SK-N-SH treated with all-trans-retinoic acid at 6 μM for 48 hours (cell line): Measurements from ENCODE around the gene HUS1.

Experiments used
- ATAC-seq: fragments of 200-7000 bp; cut with Tn5 transposase; 3 replicates; pipeline ENCODE4 v1.9.1; 2020; ENCODE audit warnings: mild to moderate bottlenecking, moderate library complexity
- ARNTL ChIP-seq: fragments of 450-650 bp; formaldehyde crosslinking; IDR thresholded peaks from 2 replicates; pipeline ENCODE4 v1.5.0; 2020; ENCODE audit warnings: low read depth, mild to moderate bottlenecking, moderate library complexity, borderline replicate concordance
- BACH2 ChIP-seq: fragments of 250-450 bp; sonication (Bioruptor Pico); IDR thresholded peaks from 2 replicates; pipeline ENCODE4 v1.9.0; 2021; ENCODE audit warnings: mild to moderate bottlenecking, borderline replicate concordance
- CREB5 ChIP-seq: fragments of 250-450 bp; sonication (Bioruptor Pico); IDR thresholded peaks from 2 replicates; pipeline ENCODE4 v1.5.1; 2020; ENCODE audit warnings: low read depth, mild to moderate bottlenecking, moderate library complexity
- CSDC2 ChIP-seq: fragments of 250-450 bp; sonication (Bioruptor Pico); IDR thresholded peaks from 2 replicates; pipeline ENCODE4 v1.5.0; 2020; ENCODE audit warnings: mild to moderate bottlenecking, moderate library complexity
- ESRRG ChIP-seq: fragments of 250-450 bp; sonication (Bioruptor Pico); IDR thresholded peaks from 2 replicates; pipeline ENCODE4 v1.6.1; 2021; ENCODE audit warnings: mild to moderate bottlenecking
- ISL1 ChIP-seq: fragments of 250-450 bp; sonication (Bioruptor Pico); IDR thresholded peaks from 2 replicates; pipeline ENCODE4 v2.1.2; 2022; ENCODE audit warnings: mild to moderate bottlenecking, moderate library complexity
- OSR1 ChIP-seq: fragments of 250-450 bp; sonication (Bioruptor Pico); IDR thresholded peaks from 2 replicates; pipeline ENCODE4 v1.8.0; 2022; ENCODE audit warnings: moderate library complexity, mild to moderate bottlenecking, inconsistent platforms
- POU6F1 ChIP-seq: fragments of 250-450 bp; sonication (Bioruptor Pico); IDR thresholded peaks from 2 replicates; pipeline ENCODE4 v1.8.0; 2021; ENCODE audit warnings: low read depth, mild to moderate bottlenecking, moderate library complexity, borderline replicate concordance
- PPARA ChIP-seq: fragments of 250-450 bp; sonication (Bioruptor Pico); IDR thresholded peaks from 2 replicates; pipeline ENCODE4 v1.5.0; 2020; ENCODE audit warnings: mild to moderate bottlenecking, borderline replicate concordance
- RARB ChIP-seq: fragments of 250-450 bp; sonication (Bioruptor Pico); IDR thresholded peaks from 2 replicates; pipeline ENCODE4 v1.8.0; 2021; ENCODE audit warnings: mild to moderate bottlenecking, moderate library complexity
- SNAI2 ChIP-seq: fragments of 250-450 bp; sonication (Bioruptor Pico); IDR thresholded peaks from 2 replicates; pipeline ENCODE4 v1.5.0; 2020; ENCODE audit warnings: mild to moderate bottlenecking, moderate library complexity
- TCF4 ChIP-seq: fragments of 250-450 bp; sonication (Bioruptor Pico); IDR thresholded peaks from 2 replicates; pipeline ENCODE4 v1.8.0; 2021; ENCODE audit warnings: mild to moderate bottlenecking, moderate library complexity, borderline replicate concordance
- TSHZ2 ChIP-seq: fragments of 250-450 bp; sonication (Bioruptor Pico); IDR thresholded peaks from 2 replicates; pipeline ENCODE4 v1.5.0; 2020; ENCODE audit warnings: mild to moderate bottlenecking, moderate library complexity
- ZC3H10 ChIP-seq: fragments of 250-450 bp; sonication (Bioruptor Pico); IDR thresholded peaks from 2 replicates; pipeline ENCODE4 v1.5.1; 2021; ENCODE audit warnings: mild to moderate bottlenecking, moderate library complexity
- ZFP3 ChIP-seq: fragments of 250-450 bp; sonication (Bioruptor Pico); IDR thresholded peaks from 2 replicates; pipeline ENCODE4 v1.5.0; 2020; ENCODE audit warnings: mild to moderate bottlenecking, moderate library complexity
- ZFP30 ChIP-seq: fragments of 450-650 bp; formaldehyde crosslinking; IDR thresholded peaks from 2 replicates; pipeline ENCODE4 v1.5.0; 2022; ENCODE audit warnings: mild to moderate bottlenecking, moderate library complexity
- ZNF565 ChIP-seq: fragments of 450-650 bp; formaldehyde crosslinking; conservative IDR thresholded peaks from 2 replicates; pipeline ENCODE4 v1.5.0; 2020; ENCODE audit warnings: low read depth, mild to moderate bottlenecking, moderate library complexity
- ZNF70 ChIP-seq: fragments of 450-650 bp; formaldehyde crosslinking; IDR thresholded peaks from 2 replicates; pipeline ENCODE4 v1.5.0; 2020; ENCODE audit warnings: mild to moderate bottlenecking, moderate library complexity
- ZNF8 ChIP-seq: fragments of 450-650 bp; formaldehyde crosslinking; IDR thresholded peaks from 2 replicates; pipeline ENCODE4 v1.5.0; 2020; ENCODE audit warnings: mild to moderate bottlenecking, moderate library complexity
- TF ChIP-seq, protein P1 (sequence below): fragments of 250-450 bp; sonication (Bioruptor Pico); IDR thresholded peaks from 2 replicates; pipeline ENCODE4 v1.5.1; 2021; ENCODE audit warnings: mild to moderate bottlenecking, moderate library complexity
- TF ChIP-seq, protein P2 (sequence below): fragments of 250-450 bp; sonication (Bioruptor Pico); IDR thresholded peaks from 2 replicates; pipeline ENCODE4 v1.8.0; 2020; ENCODE audit warnings: mild to moderate bottlenecking, moderate library complexity, borderline replicate concordance

HUS1 gene

GRCh38 chr7:47999413-47999812 lies 20.0 kb upstream of the HUS1 start:
- no peak for ATAC-seq
- TF ChIP-seq CSDC2 (CRISPR knock-in tag) (no peak), ZNF565 (no peak), PPARA (CRISPR knock-in tag) (no peak), ISL1 (CRISPR knock-in tag) (no peak), ZFP30 (no peak), ZNF8 (CRISPR knock-in tag) (no peak), RARB (CRISPR knock-in tag) (no peak), ARNTL (no peak), ESRRG (no peak), POU6F1 (CRISPR knock-in tag) (no peak)

DNA sequence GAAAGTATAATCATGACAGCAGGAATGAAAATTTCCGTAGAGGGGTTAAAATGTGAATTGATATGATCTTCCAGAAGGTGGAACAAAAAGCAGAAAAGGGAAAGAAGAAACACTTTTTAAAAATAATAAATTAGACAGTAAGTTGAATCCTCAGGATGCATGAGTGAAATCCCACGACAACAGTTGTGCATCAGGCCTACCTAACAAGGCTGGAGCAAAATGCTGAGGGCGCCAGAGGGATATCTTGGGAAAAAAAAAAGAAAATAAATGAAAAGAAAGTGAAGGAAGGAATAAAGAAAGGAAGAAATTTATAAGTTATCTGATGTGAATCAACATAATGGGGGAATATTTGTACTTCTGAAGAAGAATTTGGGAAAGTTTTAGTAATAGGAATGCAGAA lies 13.0 kb upstream of the HUS1 start:
- ATAC-seq = no peak; the same call in 2 of the 3 replicates
- no peak for TF ChIP-seq ZNF70 (CRISPR knock-in tag)
- no peak for TF ChIP-seq ZC3H10
- TF ChIP-seq TCF4 (CRISPR knock-in tag) = no peak
- TF ChIP-seq, all 23 proteins: peak for 0

- ATAC-seq = peak; percentile 93
- no peak for TF ChIP-seq ZNF8 (CRISPR knock-in tag)
- no peak for TF ChIP-seq SNAI2 (CRISPR knock-in tag)
- TF ChIP-seq, protein P1, sequence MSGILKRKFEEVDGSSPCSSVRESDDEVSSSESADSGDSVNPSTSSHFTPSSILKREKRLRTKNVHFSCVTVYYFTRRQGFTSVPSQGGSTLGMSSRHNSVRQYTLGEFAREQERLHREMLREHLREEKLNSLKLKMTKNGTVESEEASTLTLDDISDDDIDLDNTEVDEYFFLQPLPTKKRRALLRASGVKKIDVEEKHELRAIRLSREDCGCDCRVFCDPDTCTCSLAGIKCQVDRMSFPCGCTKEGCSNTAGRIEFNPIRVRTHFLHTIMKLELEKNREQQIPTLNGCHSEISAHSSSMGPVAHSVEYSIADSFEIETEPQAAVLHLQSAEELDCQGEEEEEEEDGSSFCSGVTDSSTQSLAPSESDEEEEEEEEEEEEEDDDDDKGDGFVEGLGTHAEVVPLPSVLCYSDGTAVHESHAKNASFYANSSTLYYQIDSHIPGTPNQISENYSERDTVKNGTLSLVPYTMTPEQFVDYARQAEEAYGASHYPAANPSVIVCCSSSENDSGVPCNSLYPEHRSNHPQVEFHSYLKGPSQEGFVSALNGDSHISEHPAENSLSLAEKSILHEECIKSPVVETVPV (CRISPR knock-in tag) = no peak
- TF ChIP-seq TSHZ2 (CRISPR knock-in tag) = no peak
- TF ChIP-seq, all 23 proteins: peak for 0
Observed at GRCh38 chr7:47991741-47992311, 12.4 kb upstream of the HUS1 start.

DNA sequence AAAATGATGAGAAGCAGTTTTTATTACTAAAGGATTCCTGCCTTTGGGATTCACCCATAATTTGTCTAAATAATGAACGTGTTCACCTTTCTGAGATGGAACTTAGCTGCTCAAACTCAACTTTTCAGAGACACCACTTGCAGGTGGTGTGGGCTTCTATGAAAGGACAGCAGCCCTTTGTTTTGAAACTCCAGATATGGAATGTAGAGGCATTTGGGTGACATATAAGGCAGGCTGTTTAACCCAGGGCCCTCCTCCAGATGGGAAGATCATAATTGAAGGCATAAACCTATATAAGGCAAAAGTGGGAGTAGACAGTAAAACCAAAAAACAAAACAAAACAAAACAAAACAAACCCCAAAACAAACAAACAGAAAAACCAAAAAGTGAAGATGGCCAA lies 11.9 kb upstream of the HUS1 start:
- no peak for ATAC-seq
- TF ChIP-seq ZNF8 (CRISPR knock-in tag) (no peak), OSR1 (CRISPR knock-in tag) (no peak), ZFP3 (CRISPR knock-in tag) (no peak), ZNF565 (no peak), ISL1 (CRISPR knock-in tag) (no peak), RARB (CRISPR knock-in tag) (no peak), CREB5 (CRISPR knock-in tag) (no peak), POU6F1 (CRISPR knock-in tag) (no peak), BACH2 (CRISPR knock-in tag) (no peak), SNAI2 (CRISPR knock-in tag) (no peak), TCF4 (CRISPR knock-in tag) (no peak), ESRRG (no peak)
- TF ChIP-seq, protein P2, sequence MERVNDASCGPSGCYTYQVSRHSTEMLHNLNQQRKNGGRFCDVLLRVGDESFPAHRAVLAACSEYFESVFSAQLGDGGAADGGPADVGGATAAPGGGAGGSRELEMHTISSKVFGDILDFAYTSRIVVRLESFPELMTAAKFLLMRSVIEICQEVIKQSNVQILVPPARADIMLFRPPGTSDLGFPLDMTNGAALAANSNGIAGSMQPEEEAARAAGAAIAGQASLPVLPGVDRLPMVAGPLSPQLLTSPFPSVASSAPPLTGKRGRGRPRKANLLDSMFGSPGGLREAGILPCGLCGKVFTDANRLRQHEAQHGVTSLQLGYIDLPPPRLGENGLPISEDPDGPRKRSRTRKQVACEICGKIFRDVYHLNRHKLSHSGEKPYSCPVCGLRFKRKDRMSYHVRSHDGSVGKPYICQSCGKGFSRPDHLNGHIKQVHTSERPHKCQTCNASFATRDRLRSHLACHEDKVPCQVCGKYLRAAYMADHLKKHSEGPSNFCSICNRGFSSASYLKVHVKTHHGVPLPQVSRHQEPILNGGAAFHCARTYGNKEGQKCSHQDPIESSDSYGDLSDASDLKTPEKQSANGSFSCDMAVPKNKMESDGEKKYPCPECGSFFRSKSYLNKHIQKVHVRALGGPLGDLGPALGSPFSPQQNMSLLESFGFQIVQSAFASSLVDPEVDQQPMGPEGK (CRISPR knock-in tag) = no peak
- TF ChIP-seq, protein P1 (CRISPR knock-in tag) = no peak
